Stimulated activated CD8-positive, alpha-beta memory T cell treated with anti-CD3 and anti-CD28 coated beads, Interleukin-4, amount 100 ng/mL, for 4 hours (primary cell): Measurements from ENCODE around the gene DUXB.
A peak's percentile ranks its signal among the peaks of the same experiment; 100 is the strongest.

Source experiments
- DNase-seq, 2 donors: peaks; one replicate each; pipeline ENCODE4 v3.0.0-alpha.2; 2020; ENCODE audit warnings: low read depth in 2 of 2, low spot score in 1 of 2

Gene DUXB

GRCh38 chr16:75660726-75661302, 40.4 kb downstream of the DUXB start:
- no peak for DNase-seq

GRCh38 chr16:75660321-75660720, 40.9 kb downstream of the DUXB start:
- no peak for DNase-seq

- DNase-seq, result no peak
These were observed 43.1 kb downstream of the DUXB start for GRCh38 chr16:75658175-75658574.

GRCh38 chr16:75653922-75654321, 47.3 kb downstream of the DUXB start:
- no peak for DNase-seq

- DNase-seq, result peak; percentile 75 to 77
These were observed 52.8 kb downstream of the DUXB start for GRCh38 chr16:75648265-75649076.

GRCh38 chr16:75647492-75648264, 53.6 kb downstream of the DUXB start, which contains the start of the genes KARS1 and TERF2IP:
TSS of gene KARS1 (minus strand) at chr16:75647665. CDS start at chr16:75647639, 26 bp downstream.
TSS of gene TERF2IP (plus strand) at chr16:75647773. CDS start at chr16:75647883, 110 bp downstream.
- peak; percentile 84 to 91 for DNase-seq

GRCh38 chr16:75647112-75647491, 54.2 kb downstream of the DUXB start:
- DNase-seq, result no peak

- DNase-seq, result no peak
These were observed 56.8 kb downstream of the DUXB start for GRCh38 chr16:75644240-75645012.
